OCI-LY7 (cell line): Measurements from ENCODE around the gene ADAM15. TPM values are rescaled to one million over a fixed set of nuclear protein-coding genes. Genes with fewer than 3 reads are reported as not detected.
A peak's percentile ranks its signal among the peaks of the same experiment; 100 is the strongest.

ENCODE experiments used
- BruUV-seq: library from RNA; stranded (reverse); fragments of 400-500 nt; replicated peaks from 2 replicates; lab custom pipeline; 2021; lab: Mats Ljungman, UMichigan
- CTCF ChIA-PET: fragments of 300-600 bp; sonication (Branson Sonifier 250); formaldehyde crosslinking; loops from one replicate; lab custom pipeline; 2022; ENCODE audit warnings: antibody characterized with exemption; ENCODE audit not compliant: unreplicated experiment; lab: Charles Lee
- POLR2A ChIA-PET: fragments of 300-600 bp; sonication (Branson Sonifier 250); formaldehyde crosslinking; loops from one replicate; lab custom pipeline; 2022; ENCODE audit warnings: antibody characterized with exemption; lab: Charles Lee
- DNase-seq: peaks from one replicate; pipeline ENCODE4 v3.0.0-alpha.2; 2015; ENCODE audit warnings: low spot score
- H2AFZ ChIP-seq: fragments of 200-600 bp; sonication (generic), shearing (Covaris generic); 2 replicates; pipeline ENCODE4 v1.6.1; 2014; ENCODE audit warnings: mild to moderate bottlenecking, antibody characterized with exemption, low read length, moderate library complexity
- H3K27ac ChIP-seq: fragments of 200-600 bp; sonication (generic); 2 replicates; pipeline ENCODE4 v1.5.1; 2014; ENCODE audit warnings: mixed run types, low read depth, mild to moderate bottlenecking, moderate library complexity, low read length, inconsistent platforms; ENCODE audit not compliant: poor library complexity, severe bottlenecking
- H3K36me3 ChIP-seq: fragments of 200-600 bp; sonication (generic); 2 replicates; pipeline ENCODE4 v1.6.1; 2014; ENCODE audit warnings: mild to moderate bottlenecking, antibody characterized with exemption, low read length, moderate library complexity, mixed read lengths; ENCODE audit not compliant: insufficient read depth
- H3K4me1 ChIP-seq: fragments of 200-600 bp; sonication (generic); 2 replicates; pipeline ENCODE4 v1.5.1; 2014; ENCODE audit warnings: mild to moderate bottlenecking, low read length; ENCODE audit not compliant: insufficient read depth, poor library complexity, severe bottlenecking
- H3K4me2 ChIP-seq: fragments of 200-600 bp; sonication (generic); 2 replicates; pipeline ENCODE4 v1.6.1; 2014; ENCODE audit warnings: mild to moderate bottlenecking, low read length
- H3K4me3 ChIP-seq: fragments of 200-600 bp; sonication (generic); 2 replicates; pipeline ENCODE4 v1.5.1; 2014; ENCODE audit warnings: mild to moderate bottlenecking, low read depth, low read length; ENCODE audit not compliant: poor library complexity, severe bottlenecking
- H3K79me2 ChIP-seq: fragments of 200-600 bp; sonication (generic); 2 replicates; pipeline ENCODE4 v1.6.1; 2016; ENCODE audit warnings: low read depth, mild to moderate bottlenecking, low read length, moderate library complexity, mixed read lengths; ENCODE audit not compliant: insufficient read depth
- H3K9me2 ChIP-seq: fragments of 200-600 bp; sonication (generic); 2 replicates; pipeline ENCODE4 v1.6.1; 2016; ENCODE audit warnings: mild to moderate bottlenecking, low read length, mixed read lengths; ENCODE audit not compliant: insufficient read depth
- H3K9me3 ChIP-seq: fragments of 200-600 bp; sonication (generic); 2 replicates; pipeline ENCODE4 v1.6.1; 2014; ENCODE audit warnings: mild to moderate bottlenecking, mixed run types, low read length, mixed read lengths
- H4K20me1 ChIP-seq: fragments of 200-600 bp; sonication (generic); 2 replicates; pipeline ENCODE4 v1.6.1; 2014; ENCODE audit warnings: mild to moderate bottlenecking, antibody characterized with exemption, low read length, moderate library complexity, mixed read lengths; ENCODE audit not compliant: insufficient read depth
- CTCF ChIP-seq: fragments of 200-600 bp; sonication (generic); conservative IDR thresholded peaks from 2 replicates; pipeline ENCODE4 v1.5.1; 2014; ENCODE audit warnings: mild to moderate bottlenecking, antibody characterized with exemption, low read length, moderate library complexity, mixed read lengths
- EZH2phosphoT487 ChIP-seq: fragments of 200-600 bp; sonication (generic); IDR thresholded peaks from 2 replicates; pipeline ENCODE4 v1.6.1; 2018; ENCODE audit warnings: low read depth, borderline replicate concordance, mild to moderate bottlenecking, mixed run types, antibody characterized with exemption, low read length, moderate library complexity, mixed read lengths
- intact Hi-C: fragments of 100-400 bp; cut with micrococcal nuclease; formaldehyde crosslinking; loops from one replicate; pipeline ENCODE4 v1.10.0; 2022; ENCODE audit not compliant: unreplicated experiment
- total RNA-seq, 2 experiments: library from RNA; depleted of rRNA in 1 of 2; stranded (reverse); fragments of >200 nt in 1 of 2; shearing (Covaris generic) in 1 of 2; gene quantifications; 2 replicates each; pipeline ENCODE4 v1.2.3, GENCODE V29; 2014 to 2022

ADAM15 gene
- total RNA-seq, 2 experiments from 2014 or later = 19.7 to 56.1 TPM

DNA sequence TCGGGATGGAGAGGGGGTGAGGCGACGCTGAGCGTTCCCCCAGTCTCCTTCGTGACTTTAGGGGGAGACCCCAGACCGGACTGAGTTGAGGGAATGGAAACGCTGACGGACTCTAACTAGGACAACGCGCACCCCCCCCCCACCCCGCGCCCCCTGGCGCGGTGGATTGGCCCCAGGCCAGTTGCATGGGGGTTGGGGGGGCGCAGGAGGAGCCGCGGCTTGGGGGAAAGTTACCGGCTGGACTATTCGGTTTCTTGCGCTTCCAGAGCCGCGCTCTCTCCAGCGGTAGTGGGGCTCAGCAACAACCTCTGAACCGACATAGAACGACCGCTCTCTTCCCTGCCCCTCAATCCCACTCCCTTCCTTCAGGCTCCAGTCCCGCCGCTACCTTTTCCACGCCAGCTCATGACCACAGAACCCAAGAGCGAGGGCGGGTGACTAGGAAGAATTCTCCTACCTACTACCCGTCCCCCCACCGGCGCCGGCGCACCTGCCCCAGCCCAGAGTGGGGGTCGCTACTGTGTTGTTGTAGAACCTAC is 47.8 kb upstream of the ADAM15 start:
- Histone ChIP-seq H4K20me1 (no peaks in the 10 kb centered on the region), H3K9me2 (no peaks in the 10 kb centered on the region), H3K4me2 (peak overlapping the region; percentile 93), H3K36me3 (no peaks in the 10 kb centered on the region), H2AFZ (peak overlapping the region; percentile 23; the same call in 1 of the 2 replicates), H3K4me3 (peak overlapping the region; percentile 87), H3K4me1 (peaks cover 67% of the 10 kb centered on the region), H3K9me3 (no peaks in the 10 kb centered on the region), H3K79me2 (peaks cover 10% of the 10 kb centered on the region; the same call in 1 of the 2 replicates), H3K27ac (peak overlapping the region; percentile 77)
- no TSS peak for BruUV-seq
- intact Hi-C loops = loop anchor here (5.0 kb wide), 1 partner anchor 141 kb away; no protein-coding TSS in a partner anchor
- peak; percentile 33; the same call in 1 of the 2 replicates for TF ChIP-seq CTCF
- no peak for TF ChIP-seq EZH2phosphoT487
- peak; percentile 43 for DNase-seq
- POLR2A ChIA-PET = interaction anchor here (0.5 to 2.0 kb wide), 3 partner anchors 13 to 571 kb away, joined by 3 to 10 read pairs (median 4); no protein-coding TSS in a partner anchor
- CTCF ChIA-PET = no interaction called here

DNA sequence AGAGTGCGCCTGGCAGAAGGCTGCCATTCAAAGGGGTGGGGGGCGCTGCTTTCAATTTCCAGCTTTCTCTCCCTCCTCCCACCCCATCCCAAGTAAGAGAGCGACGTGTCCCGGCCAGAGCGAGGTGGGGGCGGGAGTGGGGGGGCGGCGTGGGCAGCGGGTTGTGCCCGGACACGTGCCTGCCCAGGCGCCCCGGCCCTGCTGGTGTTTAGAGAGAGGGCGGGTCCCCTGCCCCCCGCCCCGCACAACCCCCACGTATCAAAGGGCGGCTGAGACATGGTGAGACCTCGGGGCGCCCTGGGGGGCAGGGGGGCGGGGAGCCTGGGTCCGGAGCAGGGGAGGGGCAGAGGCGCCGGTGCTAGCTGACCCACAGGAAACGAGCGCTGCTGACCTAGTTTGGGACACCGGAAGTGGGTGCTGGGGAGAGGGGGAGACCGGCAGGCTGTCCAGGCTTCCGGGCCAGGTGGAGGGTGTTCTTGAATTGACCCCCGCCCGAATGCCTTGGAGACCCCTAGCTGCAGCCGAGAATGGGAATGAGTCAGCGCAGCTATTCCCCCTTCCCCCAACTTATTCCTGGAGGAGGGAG is 47.3 kb upstream of the ADAM15 start:
- Histone ChIP-seq H2AFZ (peak overlapping the region; percentile 23; the same call in 1 of the 2 replicates), H3K9me2 (no peaks in the 10 kb centered on the region), H4K20me1 (no peaks in the 10 kb centered on the region), H3K4me3 (peak overlapping the region; percentile 87), H3K36me3 (no peaks in the 10 kb centered on the region), H3K9me3 (no peaks in the 10 kb centered on the region), H3K79me2 (peaks cover 10% of the 10 kb centered on the region; the same call in 1 of the 2 replicates), H3K27ac (peak overlapping the region; percentile 77), H3K4me2 (peak overlapping the region; percentile 93), H3K4me1 (peaks cover 68% of the 10 kb centered on the region)
- CTCF ChIA-PET = no interaction called here
- intact Hi-C loops = loop anchor here (5.0 kb wide), 1 partner anchor 142 kb away; no protein-coding TSS in a partner anchor
- peak; percentile 48 for DNase-seq
- TF ChIP-seq CTCF = 0 out of 2 replicates have a peak, but pooled peaks have one; percentile 17
- TF ChIP-seq EZH2phosphoT487 = no peak
- POLR2A ChIA-PET = interaction anchor here (0.7 to 2.0 kb wide), 3 partner anchors 13 to 148 kb away, joined by 3 to 10 read pairs (median 4); partner anchors contain the start of gene FLAD1
- BruUV-seq = no TSS peak
